ENCODE results near the gene ARMC9. TPM values are rescaled to one million over a fixed set of nuclear protein-coding genes. Genes with fewer than 3 reads are reported as not detected.

The ARMC9 gene
- total RNA-seq, 1 experiment from 2014 or later, result 42.7 TPM

DNA sequence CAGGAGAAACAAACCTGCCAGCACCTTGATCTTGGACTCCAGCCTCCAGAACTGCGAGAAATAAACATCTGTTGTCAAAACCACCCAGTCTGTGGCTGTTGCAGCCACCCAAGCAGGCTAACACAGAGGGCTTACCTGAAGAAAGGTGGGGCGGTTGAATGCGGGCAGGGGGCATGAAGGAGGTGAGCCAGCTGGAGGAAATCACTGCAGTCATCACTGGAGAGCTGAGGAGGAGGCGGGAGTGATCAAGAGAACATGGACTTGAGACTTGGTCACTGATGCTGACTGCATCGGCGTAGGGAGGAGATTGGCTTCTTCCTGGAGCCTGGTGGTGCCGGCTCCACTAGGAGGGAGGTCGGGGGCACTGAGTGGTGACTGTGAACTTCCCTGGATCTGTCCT is 14.6 kb upstream of the ARMC9 start:
- no TSS peak for BruUV-seq (replicated peaks)
- no peaks in the 10 kb centered on the region for H3K27me3 ChIP-seq (ENCODE audit: control insufficient read depth, insufficient read depth, low read length)
- CTCF ChIA-PET, result no interaction called here
- POLR2A ChIA-PET, result no interaction called here
- H3K36me3 ChIP-seq (ENCODE audit: control insufficient read depth, insufficient read depth, low read length), result no peaks in the 10 kb centered on the region
- peaks cover 32% of the 10 kb centered on the region for H3K4me1 ChIP-seq (ENCODE audit: control insufficient read depth, insufficient read depth, low read length)
- no peak overlapping the region for H3K27ac ChIP-seq (ENCODE audit: low read length)
- TF ChIP-seq, protein P1, sequence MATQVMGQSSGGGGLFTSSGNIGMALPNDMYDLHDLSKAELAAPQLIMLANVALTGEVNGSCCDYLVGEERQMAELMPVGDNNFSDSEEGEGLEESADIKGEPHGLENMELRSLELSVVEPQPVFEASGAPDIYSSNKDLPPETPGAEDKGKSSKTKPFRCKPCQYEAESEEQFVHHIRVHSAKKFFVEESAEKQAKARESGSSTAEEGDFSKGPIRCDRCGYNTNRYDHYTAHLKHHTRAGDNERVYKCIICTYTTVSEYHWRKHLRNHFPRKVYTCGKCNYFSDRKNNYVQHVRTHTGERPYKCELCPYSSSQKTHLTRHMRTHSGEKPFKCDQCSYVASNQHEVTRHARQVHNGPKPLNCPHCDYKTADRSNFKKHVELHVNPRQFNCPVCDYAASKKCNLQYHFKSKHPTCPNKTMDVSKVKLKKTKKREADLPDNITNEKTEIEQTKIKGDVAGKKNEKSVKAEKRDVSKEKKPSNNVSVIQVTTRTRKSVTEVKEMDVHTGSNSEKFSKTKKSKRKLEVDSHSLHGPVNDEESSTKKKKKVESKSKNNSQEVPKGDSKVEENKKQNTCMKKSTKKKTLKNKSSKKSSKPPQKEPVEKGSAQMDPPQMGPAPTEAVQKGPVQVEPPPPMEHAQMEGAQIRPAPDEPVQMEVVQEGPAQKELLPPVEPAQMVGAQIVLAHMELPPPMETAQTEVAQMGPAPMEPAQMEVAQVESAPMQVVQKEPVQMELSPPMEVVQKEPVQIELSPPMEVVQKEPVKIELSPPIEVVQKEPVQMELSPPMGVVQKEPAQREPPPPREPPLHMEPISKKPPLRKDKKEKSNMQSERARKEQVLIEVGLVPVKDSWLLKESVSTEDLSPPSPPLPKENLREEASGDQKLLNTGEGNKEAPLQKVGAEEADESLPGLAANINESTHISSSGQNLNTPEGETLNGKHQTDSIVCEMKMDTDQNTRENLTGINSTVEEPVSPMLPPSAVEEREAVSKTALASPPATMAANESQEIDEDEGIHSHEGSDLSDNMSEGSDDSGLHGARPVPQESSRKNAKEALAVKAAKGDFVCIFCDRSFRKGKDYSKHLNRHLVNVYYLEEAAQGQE (IDR thresholded peaks at IDR 0.05; ENCODE audit: insufficient read depth in 1 of 2, low read depth in 2 of 2, low read length in 1 of 2), result no peak
- TF ChIP-seq, protein P2, sequence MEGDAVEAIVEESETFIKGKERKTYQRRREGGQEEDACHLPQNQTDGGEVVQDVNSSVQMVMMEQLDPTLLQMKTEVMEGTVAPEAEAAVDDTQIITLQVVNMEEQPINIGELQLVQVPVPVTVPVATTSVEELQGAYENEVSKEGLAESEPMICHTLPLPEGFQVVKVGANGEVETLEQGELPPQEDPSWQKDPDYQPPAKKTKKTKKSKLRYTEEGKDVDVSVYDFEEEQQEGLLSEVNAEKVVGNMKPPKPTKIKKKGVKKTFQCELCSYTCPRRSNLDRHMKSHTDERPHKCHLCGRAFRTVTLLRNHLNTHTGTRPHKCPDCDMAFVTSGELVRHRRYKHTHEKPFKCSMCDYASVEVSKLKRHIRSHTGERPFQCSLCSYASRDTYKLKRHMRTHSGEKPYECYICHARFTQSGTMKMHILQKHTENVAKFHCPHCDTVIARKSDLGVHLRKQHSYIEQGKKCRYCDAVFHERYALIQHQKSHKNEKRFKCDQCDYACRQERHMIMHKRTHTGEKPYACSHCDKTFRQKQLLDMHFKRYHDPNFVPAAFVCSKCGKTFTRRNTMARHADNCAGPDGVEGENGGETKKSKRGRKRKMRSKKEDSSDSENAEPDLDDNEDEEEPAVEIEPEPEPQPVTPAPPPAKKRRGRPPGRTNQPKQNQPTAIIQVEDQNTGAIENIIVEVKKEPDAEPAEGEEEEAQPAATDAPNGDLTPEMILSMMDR (IDR thresholded peaks at IDR 0.05), result no peak
- TF ChIP-seq POLR2AphosphoS5 (IDR thresholded peaks at IDR 0.05; ENCODE audit: low read depth, low read length) (no peak), TCF7L2 (IDR thresholded peaks at IDR 0.05; ENCODE audit: low read depth, low read length) (no peak), SIN3A (IDR thresholded peaks at IDR 0.05; ENCODE audit: borderline replicate concordance, insufficient read depth, low read depth, low read length) (no peak)
- in situ Hi-C loops (cut with HindIII; ENCODE audit: low pct_unique_long_range_greater_than_20kb, low sequenced_read_pairs), result no loop called here
- no peaks in the 10 kb centered on the region for H3K9me3 ChIP-seq (ENCODE audit: control insufficient read depth, insufficient read depth, low read depth, low read length)
- DNase-seq (ENCODE audit: low read depth, low spot score) (no peak), ATAC-seq (no peak)
- intact Hi-C loops (cut with micrococcal nuclease; ENCODE audit: unreplicated experiment), result no loop called here
- no peak overlapping the region for H3K4me3 ChIP-seq (ENCODE audit: low read depth in 2 of 2, low read length in 2 of 2)

DNA sequence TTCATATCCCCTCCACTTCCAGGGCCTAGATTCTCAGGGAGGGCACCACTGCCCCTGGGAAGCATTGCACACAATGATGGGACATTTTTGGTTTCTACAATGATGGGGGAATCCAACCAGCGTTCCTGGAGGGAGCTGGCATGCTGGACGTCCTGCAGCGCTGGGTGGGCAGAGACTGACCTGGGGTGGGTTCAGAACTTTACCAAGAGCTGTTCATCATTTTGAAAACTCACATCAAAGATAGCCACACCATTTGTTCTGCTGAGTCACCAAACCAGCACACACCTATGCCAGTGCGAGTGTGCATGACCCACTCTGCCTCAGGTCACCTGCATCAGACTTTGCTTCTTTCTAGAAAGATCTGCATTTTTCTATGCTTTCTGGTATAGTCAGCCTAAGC is 14.1 kb upstream of the ARMC9 start:
- TF ChIP-seq, protein P2 (IDR thresholded peaks at IDR 0.05), result no peak
- TF ChIP-seq SIN3A (IDR thresholded peaks at IDR 0.05; ENCODE audit: borderline replicate concordance, insufficient read depth, low read depth, low read length), result no peak
- TF ChIP-seq TCF7L2 (IDR thresholded peaks at IDR 0.05; ENCODE audit: low read depth, low read length), result no peak
- TF ChIP-seq, protein P1 (IDR thresholded peaks at IDR 0.05; ENCODE audit: insufficient read depth in 1 of 2, low read depth in 2 of 2, low read length in 1 of 2), result no peak
- TF ChIP-seq POLR2AphosphoS5 (IDR thresholded peaks at IDR 0.05; ENCODE audit: low read depth, low read length), result no peak
- BruUV-seq (replicated peaks), result no TSS peak
- no peaks in the 10 kb centered on the region for H3K9me3 ChIP-seq (ENCODE audit: control insufficient read depth, insufficient read depth, low read depth, low read length)
- no peak for ATAC-seq
- H3K27ac ChIP-seq (ENCODE audit: low read length), result no peak overlapping the region
- in situ Hi-C loops (cut with HindIII; ENCODE audit: low pct_unique_long_range_greater_than_20kb, low sequenced_read_pairs), result no loop called here
- no peak for DNase-seq (ENCODE audit: low read depth, low spot score)
- H3K27me3 ChIP-seq (ENCODE audit: control insufficient read depth, insufficient read depth, low read length), result no peaks in the 10 kb centered on the region
- H3K36me3 ChIP-seq (ENCODE audit: control insufficient read depth, insufficient read depth, low read length), result no peaks in the 10 kb centered on the region
- POLR2A ChIA-PET, result no interaction called here
- intact Hi-C loops (cut with micrococcal nuclease; ENCODE audit: unreplicated experiment), result no loop called here
- H3K4me1 ChIP-seq (ENCODE audit: control insufficient read depth, insufficient read depth, low read length), result peaks cover 32% of the 10 kb centered on the region
- no peak overlapping the region for H3K4me3 ChIP-seq (ENCODE audit: low read depth in 2 of 2, low read length in 2 of 2)
- CTCF ChIA-PET, result no interaction called here
